ENCODE data around the gene FCRL6.

Gene FCRL6

GRCh38 chr1:159838715-159839114 is 36.6 kb downstream of the FCRL6 start:
- DNase-seq, result peak; percentile 73

GRCh38 chr1:159839116-159839849 is 37.1 kb downstream of the FCRL6 start:
- DNase-seq, result no peak

- DNase-seq, result no peak
Measured at GRCh38 chr1:159841749-159842148, 39.6 kb downstream of the FCRL6 start.

- DNase-seq, result no peak
Measured at GRCh38 chr1:159843459-159843858, 41.3 kb downstream of the FCRL6 start.

GRCh38 chr1:159845751-159846629 is 43.8 kb downstream of the FCRL6 start:
- no peak for DNase-seq

- DNase-seq, result no peak
Measured at GRCh38 chr1:159847231-159847630, 45.1 kb downstream of the FCRL6 start.

GRCh38 chr1:159848326-159848725 is 46.2 kb downstream of the FCRL6 start:
- DNase-seq, result no peak

- peak; percentile 75 for DNase-seq
Measured at GRCh38 chr1:159849626-159850366, 47.6 kb downstream of the FCRL6 start.

- peak; percentile 33 for DNase-seq
Measured at GRCh38 chr1:159851407-159851806, 49.2 kb downstream of the FCRL6 start.

GRCh38 chr1:159853417-159854115 is 51.4 kb downstream of the FCRL6 start:
- no peak for DNase-seq

GRCh38 chr1:159854116-159854692 is 52.0 kb downstream of the FCRL6 start:
- DNase-seq, result no peak

GRCh38 chr1:159854693-159855192 is 52.6 kb downstream of the FCRL6 start:
- peak; percentile 71 for DNase-seq

GRCh38 chr1:159855709-159856108 is 53.5 kb downstream of the FCRL6 start:
- DNase-seq, result no peak

- DNase-seq, result no peak
Measured at GRCh38 chr1:159856576-159856975, 54.4 kb downstream of the FCRL6 start.

GRCh38 chr1:159857889-159858288 is 55.7 kb downstream of the FCRL6 start:
- DNase-seq, result no peak

- DNase-seq, result no peak
Measured at GRCh38 chr1:159859767-159860322, 57.7 kb downstream of the FCRL6 start.

- DNase-seq, result no peak
Measured at GRCh38 chr1:159860456-159860855, 58.3 kb downstream of the FCRL6 start.

- DNase-seq, result no peak
Measured at GRCh38 chr1:159861218-159861617, 59.1 kb downstream of the FCRL6 start.

GRCh38 chr1:159862031-159862430 is 59.9 kb downstream of the FCRL6 start:
- no peak for DNase-seq

- no peak for DNase-seq
Measured at GRCh38 chr1:159862557-159862956, 60.4 kb downstream of the FCRL6 start, which contains the start of gene VSIG8. Gene VSIG8, minus strand, starts transcription at chr1:159862657. Its CDS starts 136 bp downstream, at chr1:159862521.

- no peak for DNase-seq
Measured at GRCh38 chr1:159864262-159864661, 62.1 kb downstream of the FCRL6 start.
